ENCODE results near the gene HTR6. TPM values are rescaled to one million over a fixed set of nuclear protein-coding genes. Genes with fewer than 3 reads are reported as not detected.

HTR6 gene
- total RNA-seq, 1 experiment from 2014 or later = 0.57 TPM

GRCh38 chr1:19678493-19678892 is 13.8 kb downstream of the HTR6 start (continued):
- TF ChIP-seq REST (IDR thresholded peaks at IDR 0.05; ENCODE audit: low read depth) (no peak), SIN3A (IDR thresholded peaks at IDR 0.05; ENCODE audit: low read depth) (no peak), POLR2AphosphoS5 (IDR thresholded peaks at IDR 0.05; ENCODE audit: low read depth, low read length) (no peak), SRF (IDR thresholded peaks at IDR 0.05; ENCODE audit: low read depth) (no peak), MAX (IDR thresholded peaks at IDR 0.05) (no peak), ZFX (IDR thresholded peaks at IDR 0.05) (no peak), CEBPB (IDR thresholded peaks at IDR 0.05; ENCODE audit: low read depth) (no peak), YY1 (IDR thresholded peaks at IDR 0.05; ENCODE audit: extremely low read depth, insufficient replicate concordance, low read depth, low read length) (no peak), POLR2A (IDR thresholded peaks at IDR 0.05; ENCODE audit: borderline replicate concordance, extremely low read depth, insufficient read depth, insufficient read length) (no peak), JUND (IDR thresholded peaks at IDR 0.05) (no peak), ZBTB33 (IDR thresholded peaks at IDR 0.05; ENCODE audit: extremely low read depth, insufficient replicate concordance, low read length) (no peak)
